GM12874 (cell line): ENCODE data around the gene SCRN1.

Experiments
- CTCF ChIP-seq: IDR thresholded peaks from 2 replicates; pipeline ENCODE4 v1.5.1; 2011; ENCODE audit warnings: low read depth, mild to moderate bottlenecking, control low read depth, low read length, moderate library complexity; ENCODE audit not compliant: insufficient read depth

Gene SCRN1

GRCh38 chr7:29937132-29937531 lies 52.5 kb downstream of the SCRN1 start:
- TF ChIP-seq CTCF: no peak

- no peak for TF ChIP-seq CTCF
These were observed 54.5 kb downstream of the SCRN1 start for GRCh38 chr7:29935111-29935510.

DNA sequence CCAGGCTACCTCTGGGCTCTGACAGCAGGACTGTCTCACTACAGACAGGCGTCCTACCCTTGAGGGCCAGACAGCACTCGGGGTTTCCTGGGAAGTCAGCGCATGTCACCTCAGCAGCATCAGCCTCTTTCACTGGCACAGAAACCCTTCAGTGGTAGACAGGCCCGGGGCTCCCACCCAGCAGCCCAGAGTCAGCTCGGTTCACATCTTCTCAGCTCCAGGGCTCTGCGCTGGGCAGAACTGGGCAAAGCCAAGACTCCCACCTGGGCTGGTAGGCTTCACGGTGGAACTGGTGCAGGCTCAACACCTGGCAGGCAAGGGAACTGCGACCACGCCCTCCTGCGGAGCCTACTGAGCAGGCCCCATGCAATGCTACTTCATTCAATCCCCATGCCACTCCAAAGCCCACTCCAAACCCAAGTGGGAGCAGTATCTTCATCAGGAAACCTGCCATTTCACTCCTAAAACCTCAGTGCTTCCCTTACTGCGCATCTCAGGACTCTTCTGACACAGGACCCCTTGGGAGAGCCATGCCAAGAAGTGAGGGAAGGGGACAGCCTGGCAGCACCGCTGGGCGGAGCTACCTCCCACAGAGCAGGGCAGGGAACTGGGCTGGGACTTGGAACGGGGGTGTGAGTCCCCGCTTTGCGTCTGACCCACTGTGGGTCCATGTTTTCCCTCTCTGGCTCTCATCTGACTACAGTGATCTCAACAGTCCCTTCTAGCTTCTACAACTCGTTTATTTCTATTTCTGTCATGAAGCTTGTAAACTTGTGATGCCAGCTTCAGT lies 60.4 kb downstream of the SCRN1 start:
- no peak for TF ChIP-seq CTCF

DNA sequence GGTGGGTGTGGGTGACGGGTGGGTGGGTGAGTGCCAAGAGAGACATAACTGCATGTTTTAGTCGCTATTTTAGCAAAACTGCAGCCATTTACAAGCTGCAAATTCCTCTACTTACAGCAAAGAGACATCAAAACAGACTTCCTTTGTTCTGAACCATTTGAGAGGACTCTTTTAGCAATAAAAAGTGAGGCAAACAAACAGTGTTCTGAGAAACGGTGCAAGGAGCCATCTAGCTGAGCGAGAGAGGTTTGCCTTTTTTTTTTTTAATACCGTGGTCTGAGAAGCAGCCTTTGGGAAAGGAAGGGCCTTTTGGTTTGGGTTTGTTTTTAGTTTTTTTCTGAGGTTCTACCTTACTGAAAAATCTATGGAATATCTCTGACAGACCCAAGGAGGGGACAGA lies 62.9 kb downstream of the SCRN1 start:
- TF ChIP-seq CTCF: no peak

- no peak for TF ChIP-seq CTCF
These were observed 63.4 kb downstream of the SCRN1 start for GRCh38 chr7:29926216-29926615.

- no peak for TF ChIP-seq CTCF
These were observed 64.9 kb downstream of the SCRN1 start for GRCh38 chr7:29924684-29925083.

- TF ChIP-seq CTCF: 0 out of 2 replicates have a peak, but pooled peaks have one; percentile 0
These were observed 65.6 kb downstream of the SCRN1 start for GRCh38 chr7:29924006-29924405.
